Panc1 (cell line): ENCODE results near the gene APBB1. TPM values are rescaled to one million over a fixed set of nuclear protein-coding genes. Genes with fewer than 3 reads are reported as not detected.

ENCODE experiments used
- ATAC-seq: fragments of 200-7000 bp; cut with Tn5 transposase; 2 replicates; pipeline ENCODE4 v1.9.1; 2020; ENCODE audit warnings: mild to moderate bottlenecking, moderate library complexity
- Bru-seq: library from RNA; stranded (reverse); fragments of 400-500 nt; gene quantifications from one replicate; lab custom pipeline; 2021; lab: Mats Ljungman, UMichigan
- BruChase-seq, 2 experiments: library from RNA; stranded (reverse); fragments of 400-500 nt; gene quantifications; one replicate each; lab custom pipeline; 2021; lab: Mats Ljungman, UMichigan
- BruUV-seq: library from RNA; stranded (reverse); fragments of 400-500 nt; replicated peaks from 2 replicates; lab custom pipeline; 2021; lab: Mats Ljungman, UMichigan
- CTCF ChIA-PET: fragments of 300-600 bp; sonication (Branson Sonifier 250); formaldehyde crosslinking; loops from one replicate; lab custom pipeline; 2022; ENCODE audit warnings: antibody characterized with exemption; lab: Charles Lee
- POLR2A ChIA-PET: fragments of 300-600 bp; sonication (Branson Sonifier 250); formaldehyde crosslinking; loops from one replicate; lab custom pipeline; 2022; ENCODE audit warnings: antibody characterized with exemption; lab: Charles Lee
- DNase-seq: peaks from one replicate; pipeline ENCODE4 v3.0.0-alpha.2; 2010; ENCODE audit warnings: low read depth, low spot score
- H3K27ac ChIP-seq: 2 replicates; pipeline ENCODE4 v1.5.1; 2011; ENCODE audit warnings: mild to moderate bottlenecking, low read length, inconsistent platforms
- H3K27me3 ChIP-seq: fragments of 200-500 bp; sonication (Bioruptor generic); 2 replicates; pipeline ENCODE4 v1.6.0; 2014; ENCODE audit warnings: low read length, inconsistent platforms; ENCODE audit not compliant: control insufficient read depth, insufficient read depth
- H3K36me3 ChIP-seq: fragments of 200-500 bp; sonication (Bioruptor generic); 2 replicates; pipeline ENCODE4 v1.5.1; 2014; ENCODE audit warnings: inconsistent platforms, mild to moderate bottlenecking, low read length, moderate library complexity; ENCODE audit not compliant: control insufficient read depth, insufficient read depth
- H3K4me1 ChIP-seq: 2 replicates; pipeline ENCODE4 v1.5.1; 2011; ENCODE audit warnings: inconsistent platforms, mild to moderate bottlenecking, low read length, moderate library complexity; ENCODE audit not compliant: control insufficient read depth, insufficient read depth
- H3K4me3 ChIP-seq, 2 experiments: 2 replicates each; pipeline ENCODE4 v1.5.1; 2011 to 2012; ENCODE audit warnings: low read depth in 2 of 2, low read length in 2 of 2, mild to moderate bottlenecking in 2 of 2, inconsistent platforms in 1 of 2, moderate library complexity in 1 of 2
- H3K9me3 ChIP-seq: fragments of 200-500 bp; sonication (Bioruptor generic); 2 replicates; pipeline ENCODE4 v1.5.1; 2014; ENCODE audit warnings: low read depth, mild to moderate bottlenecking, inconsistent platforms, low read length, moderate library complexity; ENCODE audit not compliant: control insufficient read depth, insufficient read depth
- CTCF ChIP-seq: fragments of 450-650 bp; IDR thresholded peaks from 2 replicates; pipeline ENCODE4 v1.5.1; 2017; ENCODE audit warnings: mild to moderate bottlenecking
- POLR2AphosphoS5 ChIP-seq: IDR thresholded peaks from 2 replicates; pipeline ENCODE4 v1.6.1; 2012; ENCODE audit warnings: mild to moderate bottlenecking, low read depth, low read length, moderate library complexity
- REST ChIP-seq, 2 experiments: IDR thresholded peaks; 2 replicates each; pipeline ENCODE4 v1.6.1; 2011 to 2012; ENCODE audit warnings: low read depth in 2 of 2, control low read depth in 1 of 2, low read length in 1 of 2, mild to moderate bottlenecking in 1 of 2, moderate library complexity in 1 of 2; ENCODE audit not compliant: insufficient read depth in 1 of 2
- SIN3A ChIP-seq: IDR thresholded peaks from 2 replicates; pipeline ENCODE4 v1.6.1; 2012; ENCODE audit warnings: low read depth, mild to moderate bottlenecking, low read length, moderate library complexity, borderline replicate concordance; ENCODE audit not compliant: insufficient read depth
- TCF7L2 ChIP-seq: IDR thresholded peaks from 2 replicates; pipeline ENCODE4 v1.6.1; 2011; ENCODE audit warnings: mild to moderate bottlenecking, low read depth, low read length, inconsistent platforms
- in situ Hi-C: cut with HindIII; loops from 2 replicates; pipeline ENCODE4 v1.10.0; 2016; ENCODE audit warnings: low sequenced_read_pairs, low pct_unique_long_range_greater_than_20kb
- intact Hi-C: fragments of 100-400 bp; cut with micrococcal nuclease; formaldehyde crosslinking; loops from one replicate; pipeline ENCODE4 v1.10.0; 2022; ENCODE audit not compliant: unreplicated experiment
- long read RNA-seq: library from polyadenylated mRNA; unstranded; transcript quantifications from one replicate; pipeline ENCODE4 v2.0.0, GENCODE V29; 2021; ENCODE audit not compliant: unreplicated experiment
- polyA plus RNA-seq: library from polyadenylated mRNA; unstranded; fragments of >200 nt; gene quantifications from one replicate; pipeline ENCODE4 v1.2.1, GENCODE V29; 2012; ENCODE audit warnings: missing spikeins; ENCODE audit not compliant: insufficient read length
- total RNA-seq: library from RNA; stranded (reverse); gene quantifications from one replicate; pipeline ENCODE4 v1.2.1, GENCODE V29; 2021; ENCODE audit not compliant: unreplicated experiment

The APBB1 gene
- 9.6 TPM for total RNA-seq
- 14.9 TPM for polyA plus RNA-seq
- Bru-seq, nascent RNA, result percentile 43 among the genes with signal in this experiment
- BruChase-seq, experiment 1, labeled RNA remaining after a 2-hour chase, result percentile 38 among the genes with signal in this experiment
- BruChase-seq, experiment 2, labeled RNA remaining after a 6-hour chase, result percentile 47 among the genes with signal in this experiment
- long read RNA-seq, transcript APBB1-201 (14 exons, 2,636 nt), result major isoform, 30 of 33 reads
- long read RNA-seq, partial matches to known transcripts, result 1 of 33 reads
- long read RNA-seq, other reads (novel, unspliced or antisense), result 1 of 33 reads

- Histone ChIP-seq H3K4me1 (peaks cover 4% of the 10 kb centered on the region), H3K9me3 (no peaks in the 10 kb centered on the region), H3K27me3 (peaks cover 45% of the 10 kb centered on the region), H3K27ac (no peak within 1 kb of the TSS), H3K36me3 (no peaks in the 10 kb centered on the region), H3K4me3 (peak within 1 kb of the TSS; percentile 59 to 62)
- intact Hi-C loops, result no loop called here
- TF ChIP-seq SIN3A (no peak), REST (IDR thresholded peaks at IDR 0.05; ENCODE audit: insufficient read depth in 1 of 2, low read depth in 2 of 2, low read length in 1 of 2) (no peak), TCF7L2 (no peak), CTCF (no peak; the same call in 1 of the 2 replicates), POLR2AphosphoS5 (no peak)
- ChIA-PET POLR2A (no interaction called here), CTCF (interaction anchor here (0.7 to 1.8 kb wide), 3 partner anchors 24 to 63 kb away, joined by 3 to 9 read pairs (median 3); no protein-coding TSS in a partner anchor)
- DNase-seq (no peak), ATAC-seq (peak; percentile 86)
- no TSS peak for BruUV-seq
- in situ Hi-C loops, result no loop called here
These were observed at the start of gene APBB1 for GRCh38 chr11:6419009-6419631. Gene APBB1 (minus strand): TSS chr11:6419094. CDS start chr11:6411347, 7,747 bp downstream.

GRCh38 chr11:6459099-6459450 is 40.2 kb upstream of the APBB1 start:
- ChIA-PET CTCF (interaction anchor here (0.6 kb wide), 1 partner anchor 80 kb away, joined by 3 read pairs; no protein-coding TSS in a partner anchor), POLR2A (no interaction called here)
- BruUV-seq, result no TSS peak
- in situ Hi-C loops, result no loop called here
- no peak overlapping the region for H3K27ac ChIP-seq
- no peak for TF ChIP-seq POLR2AphosphoS5
- TF ChIP-seq CTCF, result no peak
- TF ChIP-seq REST (IDR thresholded peaks at IDR 0.05; ENCODE audit: insufficient read depth in 1 of 2, low read depth in 2 of 2, low read length in 1 of 2), result no peak
- TF ChIP-seq SIN3A, result no peak
- no peak for TF ChIP-seq TCF7L2
- H3K4me3 ChIP-seq, result no peak overlapping the region
- intact Hi-C loops, result no loop called here
- DNase-seq, result no peak
- ATAC-seq, result no peak
- H3K9me3 ChIP-seq, result no peaks in the 10 kb centered on the region
- H3K27me3 ChIP-seq, result no peaks in the 10 kb centered on the region
- no peaks in the 10 kb centered on the region for H3K36me3 ChIP-seq
- no peaks in the 10 kb centered on the region for H3K4me1 ChIP-seq
